Measurements from ENCODE around the gene SP3. TPM values are rescaled to one million over a fixed set of nuclear protein-coding genes. Genes with fewer than 3 reads are reported as not detected.

Gene SP3
- total RNA-seq: 102 and 135 TPM in 2 replicates

DNA sequence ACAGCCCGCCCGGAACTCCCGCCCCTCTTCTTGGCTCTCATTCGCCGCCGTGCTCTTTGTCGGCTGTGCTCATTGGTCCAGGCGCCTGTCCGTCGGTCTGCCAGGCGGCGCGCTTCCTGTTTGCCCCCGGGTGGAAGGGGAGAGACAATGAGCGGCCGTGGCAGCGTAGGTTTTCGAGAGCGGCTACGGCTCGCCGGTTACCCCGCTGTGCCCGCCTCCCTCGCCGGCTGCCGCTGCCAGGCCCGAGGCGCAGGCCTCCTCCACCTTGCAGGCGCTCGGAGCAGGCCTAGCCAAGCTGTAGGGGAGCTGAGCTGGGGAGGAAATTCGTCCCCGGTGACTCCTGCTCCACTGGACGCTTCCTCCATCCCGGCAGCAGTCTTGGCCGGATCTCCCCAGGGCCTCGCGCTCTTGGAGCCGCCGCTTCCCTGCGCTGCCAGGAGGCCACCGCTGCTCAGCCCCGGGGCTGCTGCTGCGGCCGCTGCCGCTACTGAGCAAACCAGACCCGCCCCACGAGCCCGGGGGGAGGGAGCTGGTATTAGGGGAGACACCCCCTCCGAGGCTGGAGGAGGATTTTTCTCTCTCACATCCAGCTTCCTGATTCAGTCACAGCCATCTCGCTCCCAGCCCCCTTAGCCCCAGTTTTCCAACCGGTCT lies at the start of gene SP3:
Gene SP3, minus strand, starts transcription at position 2 of the 654 bp plus-strand sequence. CDS start 202 bp downstream, outside the sequence.

